GM12892 (cell line): ENCODE results near the gene ATP5MG.

ENCODE experiments used
- POLR2A ChIP-seq: IDR thresholded peaks from 2 replicates; pipeline ENCODE4 v1.6.1; 2011; ENCODE audit warnings: low read depth, low read length, control low read depth
- POLR2AphosphoS5 ChIP-seq: IDR thresholded peaks from 2 replicates; pipeline ENCODE4 v1.6.1; 2011; ENCODE audit warnings: low read depth, low read length, control low read depth

GRCh38 chr11:118375978-118376377, 25.4 kb upstream of the ATP5MG start:
- TF ChIP-seq POLR2AphosphoS5 (no peak), POLR2A (no peak)
